GM21360 (cell line): ENCODE data around the gene IL27RA.

ENCODE experiments used
- ATAC-seq: cut with Tn5 transposase; IDR thresholded peaks from one replicate; pipeline ENCODE4 v1.9.1; 2021; ENCODE audit warnings: mild to moderate bottlenecking, moderate library complexity; ENCODE audit not compliant: unreplicated experiment

The IL27RA gene

GRCh38 chr19:14056741-14057356 lies 25.3 kb downstream of the IL27RA start:
- no peak for ATAC-seq

- no peak for ATAC-seq
These were observed 26.9 kb downstream of the IL27RA start for GRCh38 chr19:14058182-14059092.

- ATAC-seq = no peak
These were observed 27.5 kb downstream of the IL27RA start for GRCh38 chr19:14059093-14059480.

GRCh38 chr19:14059652-14060155 lies 28.1 kb downstream of the IL27RA start:
- ATAC-seq = no peak

GRCh38 chr19:14061081-14061749 lies 29.7 kb downstream of the IL27RA start:
- ATAC-seq = no peak

GRCh38 chr19:14061751-14062557 lies 30.4 kb downstream of the IL27RA start, which contains the start of gene PALM3:
PALM3 (minus strand) TSS chr19:14062076; CDS start chr19:14061980, 96 bp downstream.
- ATAC-seq = no peak

- no peak for ATAC-seq
These were observed 30.9 kb downstream of the IL27RA start for GRCh38 chr19:14062558-14062855.

- ATAC-seq = no peak
These were observed 31.5 kb downstream of the IL27RA start for GRCh38 chr19:14063105-14063504.

GRCh38 chr19:14066134-14066533 lies 34.6 kb downstream of the IL27RA start:
- no peak for ATAC-seq

- no peak for ATAC-seq
These were observed 38.9 kb downstream of the IL27RA start for GRCh38 chr19:14070268-14071050.

GRCh38 chr19:14072535-14073260 lies 41.1 kb downstream of the IL27RA start, which contains the start of gene MISP3:
MISP3 (plus strand) TSS chr19:14072786; CDS start chr19:14073310, 524 bp downstream.
- peak; percentile 21 for ATAC-seq

GRCh38 chr19:14073261-14073924 lies 41.8 kb downstream of the IL27RA start:
- ATAC-seq = peak; percentile 38

- no peak for ATAC-seq
These were observed 42.6 kb downstream of the IL27RA start for GRCh38 chr19:14073925-14074838.

- no peak for ATAC-seq
These were observed 46.8 kb downstream of the IL27RA start for GRCh38 chr19:14078411-14078810.

GRCh38 chr19:14080887-14081796 lies 49.6 kb downstream of the IL27RA start:
- ATAC-seq = peak; percentile 73
